Hindlimb muscle (tissue), 1 donor: Measurements from ENCODE around the gene KLF13. TPM values are rescaled to one million over a fixed set of nuclear protein-coding genes. Genes with fewer than 3 reads are reported as not detected.

Experiments used
- DNase-seq: peaks from one replicate; pipeline ENCODE4 v3.0.0-alpha.2; 2013
- polyA plus RNA-seq: library from polyadenylated mRNA; unstranded; fragments of 120-200 nt; gene quantifications from one replicate; pipeline ENCODE4 v1.2.1, GENCODE V29; 2013; ENCODE audit not compliant: insufficient read length

The KLF13 gene
- polyA plus RNA-seq, 1 donor = 37.5 TPM

GRCh38 chr15:31403606-31404005 lies 77.0 kb downstream of the KLF13 start:
- DNase-seq = no peak

GRCh38 chr15:31404345-31404744 lies 77.7 kb downstream of the KLF13 start:
- DNase-seq = no peak

GRCh38 chr15:31405200-31405920 lies 78.7 kb downstream of the KLF13 start:
- DNase-seq = no peak

DNA sequence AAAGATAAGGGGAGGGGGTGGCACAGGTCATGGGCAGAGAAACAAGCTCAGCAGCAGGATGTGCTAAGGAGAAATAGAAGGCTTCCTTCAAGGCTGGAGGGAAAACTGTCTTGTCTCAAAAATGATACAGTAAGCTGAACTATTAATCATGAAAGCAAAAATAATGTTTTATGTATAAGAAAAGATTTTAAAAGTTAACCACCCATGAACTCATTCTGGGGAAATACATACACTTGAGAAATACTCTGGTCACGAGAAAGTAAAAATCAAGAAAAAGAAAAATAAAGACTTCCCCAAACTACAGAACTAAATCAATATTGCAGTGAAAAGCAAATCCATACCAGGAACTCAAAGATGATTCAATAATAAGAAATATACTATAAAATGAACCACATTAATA lies 80.7 kb downstream of the KLF13 start:
- no peak for DNase-seq

DNA sequence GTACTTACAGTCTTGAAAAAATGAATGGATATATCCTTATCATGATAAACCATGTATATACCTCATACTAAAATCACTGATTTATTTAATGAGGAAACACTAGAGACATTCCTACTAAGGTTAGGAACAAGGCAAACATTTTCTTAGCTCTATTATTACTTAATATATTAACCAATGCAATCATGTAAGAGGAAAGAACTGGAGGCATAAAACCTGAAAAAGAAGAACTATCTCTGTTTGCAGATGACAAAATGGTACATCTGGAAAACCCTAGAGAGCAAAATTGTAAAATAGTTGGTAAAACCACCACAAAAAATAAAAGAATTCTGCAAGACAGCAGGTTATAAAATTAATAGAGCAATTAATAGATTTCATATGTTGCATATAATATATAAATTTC lies 81.2 kb downstream of the KLF13 start:
- DNase-seq = no peak

- no peak for DNase-seq
Measured at GRCh38 chr15:31408724-31409123, 82.1 kb downstream of the KLF13 start.

DNA sequence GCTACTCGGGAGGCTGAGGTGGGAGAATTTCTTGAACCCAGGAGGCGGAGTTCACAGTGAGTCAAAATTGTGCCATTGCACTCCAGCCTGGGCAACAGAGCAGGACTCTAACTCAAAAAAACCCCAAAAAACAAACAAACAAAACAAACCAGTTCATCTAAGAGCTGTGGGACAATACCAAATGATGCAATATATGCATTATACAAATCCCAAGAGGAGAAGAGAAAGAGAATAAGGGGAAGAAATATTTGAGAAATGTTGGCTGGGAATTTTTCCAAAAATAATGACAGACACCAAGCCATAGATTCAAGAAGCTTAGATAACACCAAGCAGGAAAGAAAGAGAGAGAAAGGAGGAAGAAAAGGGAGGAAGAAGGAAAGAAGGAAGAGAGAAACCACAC lies 82.5 kb downstream of the KLF13 start:
- no peak for DNase-seq

DNA sequence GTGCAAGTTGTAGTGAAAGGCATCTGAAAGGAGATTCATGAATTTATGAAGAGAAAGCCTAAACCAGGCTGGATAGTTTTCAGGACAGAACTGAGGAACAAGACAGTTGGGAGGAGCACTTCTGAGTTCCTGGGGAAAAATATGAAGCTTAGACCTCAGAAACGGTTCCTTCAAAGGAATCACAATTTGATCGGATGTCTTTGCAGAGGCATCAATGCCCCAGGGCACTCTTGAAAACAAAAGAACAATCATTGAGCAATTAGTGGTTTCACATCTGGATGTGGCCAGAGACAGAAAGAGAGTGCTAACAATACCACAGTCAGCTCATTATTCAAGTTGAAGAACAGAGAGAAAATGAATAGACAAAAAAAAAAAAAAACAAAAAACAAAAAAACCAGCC lies 86.2 kb downstream of the KLF13 start:
- no peak for DNase-seq

GRCh38 chr15:31415201-31415600 lies 88.6 kb downstream of the KLF13 start:
- DNase-seq = no peak

GRCh38 chr15:31419820-31420219 lies 93.2 kb downstream of the KLF13 start:
- DNase-seq = no peak

DNA sequence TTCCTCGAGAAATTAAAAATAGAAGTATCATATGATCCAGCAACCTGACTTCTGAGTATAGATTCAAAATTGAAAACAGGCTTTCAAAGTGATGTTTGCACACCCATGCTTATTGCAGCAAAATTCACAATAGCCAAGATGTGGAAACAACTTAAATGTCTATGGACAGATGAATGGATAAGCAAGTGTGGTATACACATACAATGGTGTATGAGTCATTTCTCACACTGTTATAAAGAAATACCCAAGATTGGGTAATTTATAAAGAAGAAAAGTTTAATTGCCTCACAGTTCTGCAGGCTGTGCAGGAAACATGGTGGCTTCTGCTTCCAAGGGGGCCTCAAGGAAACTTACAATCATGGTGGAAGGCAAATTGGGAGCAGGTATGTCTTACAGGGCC lies 100.8 kb downstream of the KLF13 start:
- DNase-seq = no peak

Other genes with a start within 250 kb of the KLF13 start
- not detected for gene TRPM1, start 225.1 kb upstream of the KLF13 start, polyA plus RNA-seq